Activated CD4-positive, alpha-beta T cell treated with anti-CD3 and anti-CD28 coated beads for 36 hours (primary cell): ENCODE data around the gene PPP1R14B. TPM values are rescaled to one million over a fixed set of nuclear protein-coding genes. Genes with fewer than 3 reads are reported as not detected.

Source experiments
- ATAC-seq: fragments of 200-7000 bp; cut with Tn5 transposase; one replicate; pipeline ENCODE4 v1.10.0; 2021; ENCODE audit warnings: mild to moderate bottlenecking, moderate library complexity
- CTCF ChIA-PET: fragments of 350-600 bp; sonication (Branson Sonifier 250); formaldehyde crosslinking; loops from one replicate; lab custom pipeline; 2021; ENCODE audit warnings: antibody characterized with exemption; lab: Charles Lee
- POLR2A ChIA-PET: fragments of 350-600 bp; sonication (Branson Sonifier 250); formaldehyde crosslinking; loops from one replicate; lab custom pipeline; 2021; ENCODE audit warnings: antibody characterized with exemption, inconsistent platforms; lab: Charles Lee
- DNase-seq: peaks from one replicate; pipeline ENCODE4 v3.0.0-alpha.2; 2020
- H3K27ac Mint-ChIP-seq: one replicate; pipeline ENCODE4 v1.8.0; 2021; ENCODE audit warnings: mixed read lengths
- H3K27me3 Mint-ChIP-seq: one replicate; pipeline ENCODE4 v1.8.0; 2021; ENCODE audit warnings: mixed read lengths
- H3K36me3 Mint-ChIP-seq: one replicate; pipeline ENCODE4 v1.8.0; 2021; ENCODE audit warnings: low read depth, mixed read lengths
- H3K4me1 Mint-ChIP-seq: one replicate; pipeline ENCODE4 v1.8.0; 2021; ENCODE audit warnings: mixed read lengths
- H3K4me3 Mint-ChIP-seq: one replicate; pipeline ENCODE4 v1.8.0; 2021; ENCODE audit warnings: mild to moderate bottlenecking, moderate library complexity, mixed read lengths
- H3K9me3 Mint-ChIP-seq: one replicate; pipeline ENCODE4 v1.8.0; 2021; ENCODE audit warnings: low read depth, mixed read lengths
- intact Hi-C, 2 experiments: fragments of 100-400 bp; cut with DNase I in 1 of 2; cut with micrococcal nuclease in 1 of 2; formaldehyde crosslinking; loops; one replicate each; pipeline versions ENCODE4 v1.14.2 to v1.15.1; 2022 to 2024; cut with DNase I, micrococcal nuclease
- total RNA-seq, 2 experiments: library from RNA; stranded (reverse); gene quantifications; one replicate each; pipeline ENCODE4 v1.2.3, GENCODE V29; 2021

PPP1R14B gene
- total RNA-seq, 2 experiments from 2014 or later, result 261 to 267 TPM

GRCh38 chr11:64220798-64221197 lies 25.9 kb downstream of the PPP1R14B start:
- ATAC-seq (no peak), DNase-seq (no peak)
- ChIA-PET CTCF (no interaction called here), POLR2A (no interaction called here)
- H3K36me3 Mint-ChIP-seq, result peaks cover 29% of the 10 kb centered on the region
- no peaks in the 10 kb centered on the region for H3K9me3 Mint-ChIP-seq
- no peak overlapping the region for H3K4me3 Mint-ChIP-seq
- intact Hi-C loops, result no loop called here
- no peaks in the 10 kb centered on the region for H3K27me3 Mint-ChIP-seq
- H3K27ac Mint-ChIP-seq, result no peak overlapping the region
- peaks cover 6% of the 10 kb centered on the region for H3K4me1 Mint-ChIP-seq

- Mint-ChIP-seq H3K4me3 (no peak overlapping the region), H3K27ac (no peak overlapping the region), H3K4me1 (peaks cover 6% of the 10 kb centered on the region), H3K27me3 (no peaks in the 10 kb centered on the region), H3K9me3 (no peaks in the 10 kb centered on the region), H3K36me3 (peaks cover 31% of the 10 kb centered on the region)
- CTCF ChIA-PET, result no interaction called here
- ATAC-seq, result no peak
- POLR2A ChIA-PET, result no interaction called here
- intact Hi-C loops, result no loop called here
- no peak for DNase-seq
Measured at GRCh38 chr11:64220271-64220670, 26.5 kb downstream of the PPP1R14B start.

- Mint-ChIP-seq H3K4me3 (no peak overlapping the region), H3K27me3 (no peaks in the 10 kb centered on the region), H3K27ac (no peak overlapping the region), H3K36me3 (peaks cover 36% of the 10 kb centered on the region), H3K9me3 (no peaks in the 10 kb centered on the region), H3K4me1 (peaks cover 7% of the 10 kb centered on the region)
- ChIA-PET POLR2A (no interaction called here), CTCF (no interaction called here)
- intact Hi-C loops, result no loop called here
- no peak for DNase-seq
- ATAC-seq, result no peak
Measured at GRCh38 chr11:64219755-64220154, 27.0 kb downstream of the PPP1R14B start.

- no peak for ATAC-seq
- Mint-ChIP-seq H3K27ac (no peak overlapping the region), H3K36me3 (peaks cover 41% of the 10 kb centered on the region), H3K4me1 (peaks cover 8% of the 10 kb centered on the region), H3K4me3 (no peak overlapping the region), H3K27me3 (no peaks in the 10 kb centered on the region), H3K9me3 (no peaks in the 10 kb centered on the region)
- POLR2A ChIA-PET, result no interaction called here
- CTCF ChIA-PET, result interaction anchor here (2.9 kb wide), 1 partner anchor 15 kb away, joined by 12 read pairs; no protein-coding TSS in a partner anchor
- intact Hi-C loops, result no loop called here
- no peak for DNase-seq
Measured at GRCh38 chr11:64219354-64219684, 27.4 kb downstream of the PPP1R14B start.

GRCh38 chr11:64218628-64219353 lies 28.0 kb downstream of the PPP1R14B start:
- no peaks in the 10 kb centered on the region for H3K27me3 Mint-ChIP-seq
- H3K27ac Mint-ChIP-seq, result no peak overlapping the region
- peaks cover 10% of the 10 kb centered on the region for H3K4me1 Mint-ChIP-seq
- DNase-seq (no peak), ATAC-seq (no peak)
- CTCF ChIA-PET, result interaction anchor here (2.9 kb wide), 1 partner anchor 14 kb away, joined by 12 read pairs; no protein-coding TSS in a partner anchor
- no peak overlapping the region for H3K4me3 Mint-ChIP-seq
- H3K36me3 Mint-ChIP-seq, result peaks cover 40% of the 10 kb centered on the region
- intact Hi-C loops, result no loop called here
- H3K9me3 Mint-ChIP-seq, result no peaks in the 10 kb centered on the region
- POLR2A ChIA-PET, result no interaction called here

- CTCF ChIA-PET, result interaction anchor here (0.6 to 2.9 kb wide), 5 partner anchors 10 to 84 kb away, joined by 3 to 12 read pairs (median 3); no protein-coding TSS in a partner anchor
- no peaks in the 10 kb centered on the region for H3K9me3 Mint-ChIP-seq
- DNase-seq (no peak), ATAC-seq (no peak)
- POLR2A ChIA-PET, result interaction anchor here (0.6 to 1.1 kb wide), 2 partner anchors 9 to 1286 kb away, joined by 3 to 4 read pairs; no protein-coding TSS in a partner anchor
- H3K27ac Mint-ChIP-seq, result no peak overlapping the region
- no peaks in the 10 kb centered on the region for H3K27me3 Mint-ChIP-seq
- intact Hi-C loops, result no loop called here
- no peak overlapping the region for H3K4me3 Mint-ChIP-seq
- peaks cover 48% of the 10 kb centered on the region for H3K36me3 Mint-ChIP-seq
- H3K4me1 Mint-ChIP-seq, result peaks cover 10% of the 10 kb centered on the region
Measured at GRCh38 chr11:64216879-64217278, 29.9 kb downstream of the PPP1R14B start.

- H3K4me1 Mint-ChIP-seq, result peaks cover 29% of the 10 kb centered on the region
- intact Hi-C loops, result no loop called here
- POLR2A ChIA-PET, result interaction anchor here (0.7 kb wide), 1 partner anchor 12 kb away, joined by 3 read pairs; no protein-coding TSS in a partner anchor
- DNase-seq, result no peak
- no peaks in the 10 kb centered on the region for H3K9me3 Mint-ChIP-seq
- no peak for ATAC-seq
- CTCF ChIA-PET, result interaction anchor here (0.6 kb wide), 1 partner anchor 41 kb away, joined by 3 read pairs; no protein-coding TSS in a partner anchor
- no peak overlapping the region for H3K4me3 Mint-ChIP-seq
- no peaks in the 10 kb centered on the region for H3K27me3 Mint-ChIP-seq
- peaks cover 72% of the 10 kb centered on the region for H3K36me3 Mint-ChIP-seq
- H3K27ac Mint-ChIP-seq, result no peak overlapping the region
Measured at GRCh38 chr11:64211181-64211872, 35.4 kb downstream of the PPP1R14B start.

GRCh38 chr11:64210301-64211020 lies 36.3 kb downstream of the PPP1R14B start:
- ChIA-PET POLR2A (no interaction called here), CTCF (interaction anchor here (0.6 kb wide), 1 partner anchor 40 kb away, joined by 3 read pairs; no protein-coding TSS in a partner anchor)
- ATAC-seq (no peak), DNase-seq (no peak)
- no peaks in the 10 kb centered on the region for H3K27me3 Mint-ChIP-seq
- H3K36me3 Mint-ChIP-seq, result peaks cover 77% of the 10 kb centered on the region
- no peak overlapping the region for H3K27ac Mint-ChIP-seq
- intact Hi-C loops, result no loop called here
- no peak overlapping the region for H3K4me3 Mint-ChIP-seq
- H3K9me3 Mint-ChIP-seq, result no peaks in the 10 kb centered on the region
- H3K4me1 Mint-ChIP-seq, result peaks cover 37% of the 10 kb centered on the region

GRCh38 chr11:64209563-64209843 lies 37.2 kb downstream of the PPP1R14B start:
- Mint-ChIP-seq H3K4me1 (peaks cover 36% of the 10 kb centered on the region), H3K9me3 (no peaks in the 10 kb centered on the region), H3K36me3 (peaks cover 72% of the 10 kb centered on the region), H3K4me3 (peak overlapping the region; percentile 90), H3K27me3 (no peaks in the 10 kb centered on the region), H3K27ac (peak overlapping the region; percentile 99)
- POLR2A ChIA-PET, result no interaction called here
- intact Hi-C loops, result loop anchor here in 1 of 2 experiments (5.0 kb wide), 1 partner anchor 33 kb away; the partner anchor contains the start of gene FKBP2
- CTCF ChIA-PET, result interaction anchor here (7.3 kb wide), 1 partner anchor 93 kb away, joined by 111 read pairs; the partner anchor contains the start of genes CATSPERZ and ESRRA
- no peak for ATAC-seq
- no peak for DNase-seq

GRCh38 chr11:64208796-64209562 lies 37.8 kb downstream of the PPP1R14B start:
- Mint-ChIP-seq H3K27ac (peak overlapping the region; percentile 99), H3K4me1 (peaks cover 40% of the 10 kb centered on the region), H3K4me3 (peak overlapping the region; percentile 90), H3K9me3 (no peaks in the 10 kb centered on the region), H3K36me3 (peaks cover 74% of the 10 kb centered on the region), H3K27me3 (no peaks in the 10 kb centered on the region)
- ATAC-seq (no peak), DNase-seq (no peak)
- CTCF ChIA-PET, result interaction anchor here (0.7 to 7.3 kb wide), 4 partner anchors 15 to 94 kb away, joined by 3 to 111 read pairs (median 4); partner anchors contain the start of genes CATSPERZ, ESRRA, NUDT22 and TRPT1
- intact Hi-C loops, result loop anchor here in 1 of 2 experiments (5.0 kb wide), 1 partner anchor 33 kb away; the partner anchor contains the start of gene FKBP2
- POLR2A ChIA-PET, result interaction anchor here (1.4 to 3.7 kb wide), 4 partner anchors 8 to 24 kb away, joined by 3 to 24 read pairs (median 10); partner anchors contain the start of gene STIP1
